ENCODE measurements around the gene AFAP1.

DNA sequence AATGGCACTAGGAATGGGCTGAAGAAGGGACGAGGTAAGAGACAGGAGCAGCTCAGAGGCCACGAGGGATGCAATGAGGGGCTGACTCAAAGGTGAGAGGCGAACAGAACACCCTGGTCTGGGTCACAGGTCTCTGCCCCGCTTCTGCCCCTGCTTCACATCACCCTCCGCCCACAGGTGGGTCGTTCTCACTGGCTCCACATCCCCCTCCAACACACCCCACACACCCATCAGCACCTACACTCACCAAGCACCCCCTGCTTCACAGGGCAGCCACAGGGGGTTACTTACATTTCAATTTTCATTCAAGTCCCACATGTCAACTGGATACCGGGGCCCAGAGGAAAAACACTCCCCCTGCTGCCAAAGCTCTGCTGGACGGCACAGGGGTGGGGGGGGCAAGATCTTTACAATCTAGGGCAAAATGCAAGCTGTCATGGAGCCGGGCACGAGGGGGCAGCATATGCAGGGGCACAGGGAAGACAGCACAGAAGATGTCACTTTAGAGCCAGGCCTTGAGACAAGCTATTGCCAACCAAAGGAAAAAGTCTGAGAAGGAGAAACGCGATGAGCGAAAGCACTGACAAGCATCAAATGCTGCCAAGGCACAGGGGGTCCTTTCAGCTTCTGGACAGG is 94.0 kb downstream of the AFAP1 start:
- TF ChIP-seq, protein P1, sequence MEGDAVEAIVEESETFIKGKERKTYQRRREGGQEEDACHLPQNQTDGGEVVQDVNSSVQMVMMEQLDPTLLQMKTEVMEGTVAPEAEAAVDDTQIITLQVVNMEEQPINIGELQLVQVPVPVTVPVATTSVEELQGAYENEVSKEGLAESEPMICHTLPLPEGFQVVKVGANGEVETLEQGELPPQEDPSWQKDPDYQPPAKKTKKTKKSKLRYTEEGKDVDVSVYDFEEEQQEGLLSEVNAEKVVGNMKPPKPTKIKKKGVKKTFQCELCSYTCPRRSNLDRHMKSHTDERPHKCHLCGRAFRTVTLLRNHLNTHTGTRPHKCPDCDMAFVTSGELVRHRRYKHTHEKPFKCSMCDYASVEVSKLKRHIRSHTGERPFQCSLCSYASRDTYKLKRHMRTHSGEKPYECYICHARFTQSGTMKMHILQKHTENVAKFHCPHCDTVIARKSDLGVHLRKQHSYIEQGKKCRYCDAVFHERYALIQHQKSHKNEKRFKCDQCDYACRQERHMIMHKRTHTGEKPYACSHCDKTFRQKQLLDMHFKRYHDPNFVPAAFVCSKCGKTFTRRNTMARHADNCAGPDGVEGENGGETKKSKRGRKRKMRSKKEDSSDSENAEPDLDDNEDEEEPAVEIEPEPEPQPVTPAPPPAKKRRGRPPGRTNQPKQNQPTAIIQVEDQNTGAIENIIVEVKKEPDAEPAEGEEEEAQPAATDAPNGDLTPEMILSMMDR (IDR thresholded peaks at IDR 0.05) = no peak
- TF ChIP-seq POLR2A (IDR thresholded peaks at IDR 0.05) = no peak

Data from uterus (tissue), 2 donors.